Measurements from ENCODE around the gene APBA2.

Gene APBA2

DNA sequence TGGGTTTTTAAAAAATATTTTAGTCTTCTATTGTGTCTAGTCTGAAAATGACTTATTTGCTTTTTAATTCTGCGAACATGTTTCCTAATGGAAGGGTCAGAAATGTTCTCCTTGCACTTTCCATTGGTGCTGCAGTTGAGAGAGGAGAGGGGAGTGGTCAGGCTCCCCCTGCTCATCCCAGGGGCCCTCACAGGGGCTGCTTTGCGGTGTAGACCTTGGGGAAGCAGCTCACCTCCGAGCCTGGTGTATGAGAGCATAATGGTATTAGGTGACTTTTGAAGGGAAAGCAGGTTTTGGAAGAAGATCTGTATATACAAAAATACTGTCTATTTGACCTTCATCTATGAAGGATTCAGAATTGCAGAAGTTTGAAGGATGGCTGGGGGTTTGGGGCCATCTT lies 28.3 kb downstream of the APBA2 start:
- in situ Hi-C loops (cut with HindIII; ENCODE audit: low sequenced_read_pairs) = no loop called here

DNA sequence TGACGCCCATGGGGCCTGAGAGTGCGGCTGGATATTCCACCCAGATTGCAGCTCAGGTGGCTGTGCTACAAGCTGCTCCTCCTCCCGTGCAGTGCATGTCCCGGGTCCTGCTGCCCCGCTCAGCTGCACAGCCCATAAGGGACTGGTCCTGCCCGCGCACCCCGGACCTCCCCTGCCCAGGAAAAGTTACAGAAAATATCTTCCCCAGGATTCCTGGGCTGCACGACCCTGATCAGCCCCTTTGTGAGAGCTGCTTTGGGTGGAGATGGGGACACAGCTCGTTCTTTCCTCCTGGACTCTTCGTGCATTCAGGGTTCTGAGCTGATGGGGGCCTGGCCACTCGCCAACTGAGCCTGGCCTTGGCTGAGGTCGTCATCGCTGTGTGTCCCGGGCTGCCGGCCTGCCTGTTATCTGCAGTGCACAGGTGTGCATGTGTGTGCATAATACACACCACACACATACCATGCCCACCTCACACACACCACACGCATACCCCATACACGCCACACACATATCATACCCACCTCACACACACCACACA lies 28.8 kb downstream of the APBA2 start:
- in situ Hi-C loops (cut with HindIII; ENCODE audit: low sequenced_read_pairs) = no loop called here

GRCh38 chr15:28915041-28915810 lies 29.5 kb downstream of the APBA2 start:
- in situ Hi-C loops (cut with HindIII; ENCODE audit: low sequenced_read_pairs) = no loop called here

DNA sequence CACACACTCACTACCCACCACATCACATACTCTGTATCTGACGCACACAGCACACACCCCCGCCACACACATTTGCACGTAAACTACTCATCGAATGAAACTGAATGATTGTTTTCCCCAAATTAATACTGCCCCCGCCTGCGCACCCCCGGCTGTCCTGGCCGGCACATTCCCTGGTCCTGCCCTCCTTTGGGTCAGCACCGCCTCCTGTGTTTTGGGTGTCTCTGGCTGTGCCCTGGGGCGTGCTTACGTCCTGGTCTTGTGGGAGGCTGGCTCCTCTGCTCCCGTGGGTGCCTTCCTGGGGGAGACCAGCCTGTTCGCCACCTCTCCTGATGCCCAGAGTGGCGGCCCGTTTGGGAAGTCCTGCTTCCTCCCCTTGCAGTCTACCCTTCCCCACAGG lies 30.2 kb downstream of the APBA2 start:
- in situ Hi-C loops (cut with HindIII; ENCODE audit: low sequenced_read_pairs) = no loop called here

- in situ Hi-C loops (cut with HindIII; ENCODE audit: low sequenced_read_pairs) = no loop called here
These were observed 32.0 kb downstream of the APBA2 start for GRCh38 chr15:28917791-28918140.

DNA sequence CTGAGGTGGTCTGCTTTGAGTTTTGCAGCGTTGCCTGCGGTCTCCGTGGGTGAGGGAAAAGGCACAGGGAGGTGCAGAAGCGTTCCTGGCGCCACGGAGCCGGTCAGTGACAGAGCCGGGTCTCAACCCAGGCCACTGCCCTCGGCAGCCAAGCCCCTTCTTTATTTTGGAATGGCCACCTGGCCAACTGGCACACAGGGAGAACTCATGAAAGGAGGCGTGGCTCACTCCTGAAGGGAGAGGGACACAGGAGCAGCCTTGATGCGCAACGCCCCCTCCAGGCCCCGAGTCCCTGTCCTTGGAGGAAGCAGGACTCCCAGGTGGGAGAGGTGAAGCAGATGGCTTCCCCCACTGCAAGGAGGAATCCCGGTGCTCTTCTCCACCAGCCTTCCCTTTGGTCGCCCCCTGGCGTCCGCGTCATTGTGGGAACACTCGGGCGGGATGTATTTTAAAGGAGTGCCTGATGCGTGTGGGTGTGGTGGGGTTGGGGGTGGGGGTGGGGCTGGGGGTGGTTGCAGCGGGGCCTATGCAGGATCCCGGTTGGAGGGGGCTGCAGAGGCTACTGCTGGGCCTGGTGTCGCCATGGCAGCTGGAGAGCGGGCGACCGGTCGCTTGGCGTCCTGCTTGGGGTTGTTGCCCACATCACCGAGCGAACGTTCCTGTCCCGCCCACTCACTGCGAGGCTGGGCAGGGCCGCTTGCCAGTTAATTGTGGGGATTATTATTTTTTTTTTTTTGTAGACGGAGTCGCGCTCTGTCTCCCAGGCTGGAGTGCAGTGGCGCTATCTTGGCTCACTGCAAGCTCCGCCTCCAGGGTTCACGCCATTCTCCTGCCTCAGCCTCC lies 32.6 kb downstream of the APBA2 start:
- in situ Hi-C loops (cut with HindIII; ENCODE audit: low sequenced_read_pairs) = no loop called here

- in situ Hi-C loops (cut with HindIII; ENCODE audit: low sequenced_read_pairs) = no loop called here
These were observed 33.4 kb downstream of the APBA2 start for GRCh38 chr15:28919201-28919635.

DNA sequence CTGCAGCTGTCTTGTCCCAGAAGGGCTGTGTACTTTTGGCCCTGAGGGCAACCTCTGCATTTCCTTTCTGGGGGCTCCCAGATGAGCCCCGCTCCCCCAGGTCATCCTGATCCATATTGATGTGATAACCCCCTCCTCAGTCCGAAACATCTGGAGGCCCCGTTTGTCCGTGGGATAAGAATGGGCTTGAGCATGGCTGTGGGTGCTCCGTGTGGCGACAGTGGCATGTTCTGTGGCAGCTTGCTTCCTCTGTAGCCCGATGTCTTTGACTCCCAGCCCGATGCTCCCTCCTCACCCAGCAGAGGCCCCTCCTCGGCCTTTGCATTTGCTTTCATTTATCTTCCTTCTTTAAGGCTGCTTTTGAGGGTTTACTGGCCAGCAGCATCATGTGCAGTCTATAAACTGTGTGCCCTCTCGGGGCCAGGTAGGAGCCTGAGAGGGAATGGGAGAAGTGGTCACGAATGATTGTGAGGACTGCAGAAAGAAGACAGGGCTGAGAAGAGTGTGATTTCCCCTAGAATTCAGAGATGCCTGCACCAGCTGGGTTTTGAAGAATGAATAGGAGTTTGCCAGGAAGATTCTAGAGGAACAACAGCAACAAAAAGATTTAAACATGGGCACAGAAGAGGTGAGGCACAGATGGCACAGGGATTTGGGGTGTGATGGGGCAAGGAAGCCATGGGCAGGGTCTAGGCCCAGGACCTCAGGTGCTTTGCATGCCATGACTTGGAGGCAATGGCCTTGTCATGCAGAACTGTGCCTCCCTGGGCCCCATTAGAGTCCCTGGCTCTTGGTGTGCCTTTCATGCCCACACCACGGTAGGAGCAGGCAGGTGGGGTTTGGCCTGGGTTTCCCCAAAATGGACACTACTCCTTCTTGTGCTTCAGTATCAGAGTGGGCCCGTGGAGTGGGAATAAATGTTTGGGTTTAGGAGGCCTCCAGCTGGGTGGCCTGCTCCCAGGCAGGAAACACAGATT lies 34.2 kb downstream of the APBA2 start:
- in situ Hi-C loops (cut with HindIII; ENCODE audit: low sequenced_read_pairs) = no loop called here

DNA sequence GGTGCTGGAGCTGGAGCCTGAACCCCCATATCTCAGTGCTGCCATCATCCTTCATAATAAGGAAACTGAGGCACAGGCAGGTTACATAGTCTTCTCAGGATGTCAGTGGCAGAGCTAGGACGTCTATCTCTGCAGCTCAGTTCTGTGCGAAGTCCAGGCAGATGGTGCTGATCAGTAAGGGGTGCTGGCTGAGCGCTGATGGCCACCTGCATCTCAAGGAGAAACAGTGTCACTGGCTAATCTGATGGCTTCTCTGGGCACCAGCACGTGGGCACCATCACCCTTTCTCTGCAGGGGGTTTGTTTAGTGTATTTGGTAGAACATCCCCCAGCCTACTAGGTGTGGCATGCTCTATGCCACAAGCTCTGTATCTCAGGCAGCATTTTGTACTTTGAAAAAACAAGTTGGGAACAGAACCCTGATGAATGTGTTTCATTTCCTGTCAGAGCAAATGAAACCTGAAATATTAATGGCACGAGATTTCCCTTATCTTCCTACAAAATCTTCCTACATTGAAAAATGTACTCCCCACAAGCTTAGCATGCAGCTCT lies 35.1 kb downstream of the APBA2 start:
- in situ Hi-C loops (cut with HindIII; ENCODE audit: low sequenced_read_pairs) = no loop called here

DNA sequence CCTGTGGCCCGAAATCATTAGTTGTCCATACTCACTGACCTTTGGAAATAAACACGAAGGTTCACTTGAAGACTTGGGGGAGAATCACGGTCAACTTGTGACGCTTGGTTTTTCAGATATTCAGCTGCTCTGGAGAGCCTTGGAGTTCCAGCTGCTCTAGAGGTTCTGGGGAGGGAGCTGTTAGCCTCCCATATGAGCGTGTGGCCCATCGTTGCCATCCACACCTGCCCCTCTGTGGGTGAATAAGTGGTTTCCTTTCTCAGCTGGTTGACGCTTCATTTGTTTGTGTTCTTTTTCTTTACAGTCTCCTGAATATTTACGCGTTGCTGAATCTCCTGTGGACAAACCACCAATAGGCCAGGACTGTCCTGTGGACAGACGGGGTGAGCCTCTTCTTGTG lies 35.6 kb downstream of the APBA2 start:
- in situ Hi-C loops (cut with HindIII; ENCODE audit: low sequenced_read_pairs) = no loop called here

DNA sequence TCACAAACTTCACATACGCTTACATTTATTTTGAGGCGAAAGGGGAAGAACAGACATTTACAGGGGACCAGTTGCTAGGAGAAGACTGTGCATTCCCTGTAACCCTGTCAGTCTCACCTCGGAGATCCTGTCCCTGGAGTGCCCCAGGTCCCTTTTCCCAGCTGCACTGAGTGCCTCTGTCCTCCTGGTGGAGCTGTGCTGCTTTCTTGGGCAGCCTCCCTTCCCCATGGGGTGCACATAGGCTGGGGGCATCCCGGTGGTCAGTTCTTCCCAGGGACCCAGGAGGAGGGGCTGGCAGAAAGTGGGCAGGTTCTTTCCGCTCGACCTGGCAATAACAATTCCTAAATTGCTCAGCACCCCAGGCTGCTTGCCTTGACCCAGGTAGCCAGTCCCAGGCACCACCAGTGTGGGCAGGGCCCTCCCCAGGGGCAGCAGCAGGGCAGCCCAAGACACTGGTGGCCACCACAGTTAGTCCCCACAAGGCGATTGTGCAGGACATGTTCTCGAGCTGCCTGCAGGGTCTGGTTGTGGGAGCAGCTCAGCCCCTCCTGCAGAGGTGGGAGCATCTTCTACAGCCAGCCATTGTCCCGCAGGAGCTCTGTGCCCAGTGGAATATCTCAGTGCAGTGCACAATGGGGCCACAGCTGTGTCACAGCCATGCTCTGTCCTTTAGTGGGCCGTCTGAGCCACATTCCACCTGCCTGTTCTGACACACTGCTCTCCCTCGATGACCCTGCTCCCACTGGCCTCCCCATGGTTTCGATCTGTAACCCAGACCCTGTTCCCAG lies 36.3 kb downstream of the APBA2 start:
- in situ Hi-C loops (cut with HindIII; ENCODE audit: low sequenced_read_pairs) = no loop called here

GRCh38 chr15:28922707-28923012 lies 36.9 kb downstream of the APBA2 start:
- in situ Hi-C loops (cut with HindIII; ENCODE audit: low sequenced_read_pairs) = no loop called here

- in situ Hi-C loops (cut with HindIII; ENCODE audit: low sequenced_read_pairs) = no loop called here
These were observed 38.0 kb downstream of the APBA2 start for GRCh38 chr15:28923726-28924280.

DNA sequence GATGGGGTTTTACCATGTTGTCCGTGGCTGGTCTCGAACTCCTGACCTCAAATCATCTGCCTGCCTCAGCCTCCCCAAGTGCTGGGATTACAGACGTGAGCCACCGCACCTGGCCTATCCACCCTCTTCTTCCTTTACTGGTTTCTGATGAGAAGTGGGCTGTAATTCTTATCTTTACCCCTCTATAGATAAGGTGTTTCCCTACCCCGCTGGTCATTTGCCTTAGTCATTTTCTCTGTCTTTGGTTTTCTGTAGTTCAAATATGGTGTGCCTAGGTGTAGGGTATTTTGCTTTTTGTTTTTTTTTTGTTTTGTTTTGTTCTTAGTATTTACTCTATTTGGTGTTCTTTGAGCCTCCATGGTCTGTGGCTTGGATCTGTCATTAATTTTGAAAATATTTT lies 41.3 kb downstream of the APBA2 start:
- in situ Hi-C loops (cut with HindIII; ENCODE audit: low sequenced_read_pairs) = no loop called here

DNA sequence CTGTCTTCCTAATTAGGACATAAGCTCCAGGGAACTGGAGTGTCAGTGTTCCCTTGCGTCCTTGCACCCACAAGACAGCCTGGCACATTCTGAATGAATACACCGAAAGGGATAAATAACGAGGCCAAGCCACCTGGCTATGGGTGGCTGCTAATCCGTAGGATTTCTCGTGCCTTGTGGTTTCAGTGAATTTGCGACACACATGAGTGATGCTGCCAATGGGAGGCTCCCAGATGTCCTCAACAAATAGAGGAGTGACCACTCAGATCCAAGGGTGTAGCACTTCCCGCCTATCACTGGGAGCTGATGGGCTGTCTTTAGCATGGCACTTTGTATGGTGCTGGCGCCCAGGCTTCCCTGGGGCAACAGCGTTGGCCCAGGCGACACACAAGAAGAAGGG lies 43.4 kb downstream of the APBA2 start:
- in situ Hi-C loops (cut with HindIII; ENCODE audit: low sequenced_read_pairs) = no loop called here

DNA sequence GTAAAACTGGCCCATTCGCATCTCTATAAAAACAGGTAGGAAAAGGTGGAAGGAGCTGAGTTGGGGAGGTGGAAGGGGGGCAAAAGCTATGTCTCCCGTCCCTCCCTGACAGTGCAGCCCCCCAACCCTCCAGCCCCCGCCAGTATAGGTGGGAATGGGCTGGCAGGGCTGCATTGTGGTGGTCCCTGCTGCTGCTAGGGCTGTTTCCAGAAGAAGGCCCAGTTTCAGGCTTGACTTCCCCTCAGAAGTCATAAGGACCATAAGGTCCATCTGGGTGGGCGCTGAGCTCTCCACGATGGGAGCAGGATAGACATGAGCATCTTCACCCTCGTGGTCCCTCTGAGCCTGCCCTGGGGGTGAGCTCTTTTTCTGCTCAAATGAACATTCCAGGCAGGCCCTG lies 44.2 kb downstream of the APBA2 start:
- in situ Hi-C loops (cut with HindIII; ENCODE audit: low sequenced_read_pairs) = no loop called here

GRCh38 chr15:28930476-28931291 lies 44.9 kb downstream of the APBA2 start:
- in situ Hi-C loops (cut with HindIII; ENCODE audit: low sequenced_read_pairs) = no loop called here

GRCh38 chr15:28931828-28932227 lies 46.1 kb downstream of the APBA2 start:
- in situ Hi-C loops (cut with HindIII; ENCODE audit: low sequenced_read_pairs) = no loop called here

GRCh38 chr15:28932361-28932760 lies 46.6 kb downstream of the APBA2 start:
- in situ Hi-C loops (cut with HindIII; ENCODE audit: low sequenced_read_pairs) = no loop called here
